SKM-1 (cell line): ENCODE data around the gene SYCP2L.
"Not testable (repeated sequence)": the region's sequence is repeated elsewhere in the genome, so short reads cannot be mapped to it uniquely, and the experiment has no call there.

Source experiments
- DNase-seq: peaks from one replicate; lab custom pipeline; 2025; ENCODE audit not compliant: unreplicated experiment; lab: John Stamatoyannopoulos, UW

Gene SYCP2L

DNA sequence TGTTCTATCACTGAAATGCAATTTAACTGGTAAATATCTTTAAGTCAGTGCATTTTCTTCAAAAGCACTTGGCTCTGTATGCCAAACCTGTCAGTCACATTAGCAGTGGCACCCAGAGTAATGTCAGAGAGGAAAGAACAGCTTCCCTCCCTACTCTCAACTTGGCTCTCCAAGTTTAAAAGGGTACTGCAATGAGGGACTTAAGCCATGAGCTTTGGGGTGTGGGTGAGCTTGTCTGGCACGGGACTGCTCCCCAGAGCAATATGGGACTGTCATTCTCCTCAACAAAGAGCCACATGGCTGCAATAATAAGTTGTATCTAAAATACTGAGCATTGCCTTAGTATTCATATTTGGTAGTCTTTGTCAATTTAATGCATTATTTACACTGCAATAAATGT, 9.0 kb upstream of the SYCP2L start:
- DNase-seq, result no peak

DNA sequence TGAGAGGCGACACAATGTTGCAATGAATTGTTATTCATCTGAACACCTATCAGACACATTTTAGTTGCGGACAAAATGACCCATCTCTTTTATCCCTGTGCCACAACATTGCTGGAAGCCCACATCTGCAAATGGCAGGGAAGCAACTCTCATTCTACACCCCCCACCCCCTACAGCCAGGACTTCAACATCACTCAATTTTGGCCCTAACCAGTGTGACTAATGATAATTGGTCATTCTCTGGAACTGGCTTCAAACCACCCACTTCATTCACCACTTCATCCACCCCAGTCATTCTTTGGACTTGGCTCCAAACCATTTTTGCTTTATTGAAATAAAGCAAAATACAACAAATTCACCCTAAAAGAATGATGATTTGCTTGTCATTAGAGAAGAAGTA, 6.5 kb upstream of the SYCP2L start:
- no peak for DNase-seq

DNA sequence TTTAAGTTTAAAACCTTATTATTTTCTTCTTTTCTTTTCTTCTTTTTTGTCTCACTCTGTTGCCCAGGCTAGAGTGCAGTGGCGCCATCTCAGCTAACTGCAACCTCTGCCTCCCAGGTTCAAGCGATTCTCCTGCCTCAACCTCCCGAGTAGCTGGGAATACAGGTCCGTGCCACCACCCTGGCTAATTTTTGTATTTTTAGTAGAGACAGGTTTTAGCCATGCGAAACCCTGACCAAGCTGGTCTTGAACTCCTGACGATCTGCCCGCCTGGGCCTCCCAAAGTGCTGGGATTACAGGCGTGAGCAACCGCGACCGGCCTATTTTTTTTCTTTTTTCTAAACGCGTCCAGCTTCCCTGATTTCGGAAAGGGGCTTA, 4.6 kb upstream of the SYCP2L start:
- not testable (repeated sequence) for DNase-seq

DNA sequence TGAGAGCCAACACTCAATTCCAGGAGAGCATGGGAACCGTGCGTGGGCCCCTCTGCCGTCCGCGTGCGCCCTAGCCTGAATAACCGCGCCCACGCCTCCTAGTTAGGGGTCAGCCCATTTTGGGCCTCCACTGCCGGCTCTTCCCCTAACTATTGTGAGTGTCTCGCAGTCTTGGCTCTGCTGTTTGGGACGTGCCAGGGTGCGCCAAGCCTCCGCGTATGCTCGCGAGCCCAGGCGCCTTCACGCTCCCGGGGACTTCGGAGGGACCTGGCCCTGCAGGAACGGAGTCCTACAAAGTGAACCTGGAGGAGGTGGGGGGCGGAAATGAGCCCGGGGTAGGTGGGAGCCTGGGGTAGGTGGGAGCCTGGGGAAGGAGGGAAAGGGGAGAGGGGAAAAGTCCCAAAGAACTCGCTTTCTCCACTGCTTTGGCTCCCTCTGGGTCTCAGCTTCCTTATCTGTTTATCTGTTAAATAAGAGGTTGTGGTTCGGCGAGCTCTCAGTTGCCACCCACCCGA, 4.1 kb upstream of the SYCP2L start:
- DNase-seq, result no peak

DNA sequence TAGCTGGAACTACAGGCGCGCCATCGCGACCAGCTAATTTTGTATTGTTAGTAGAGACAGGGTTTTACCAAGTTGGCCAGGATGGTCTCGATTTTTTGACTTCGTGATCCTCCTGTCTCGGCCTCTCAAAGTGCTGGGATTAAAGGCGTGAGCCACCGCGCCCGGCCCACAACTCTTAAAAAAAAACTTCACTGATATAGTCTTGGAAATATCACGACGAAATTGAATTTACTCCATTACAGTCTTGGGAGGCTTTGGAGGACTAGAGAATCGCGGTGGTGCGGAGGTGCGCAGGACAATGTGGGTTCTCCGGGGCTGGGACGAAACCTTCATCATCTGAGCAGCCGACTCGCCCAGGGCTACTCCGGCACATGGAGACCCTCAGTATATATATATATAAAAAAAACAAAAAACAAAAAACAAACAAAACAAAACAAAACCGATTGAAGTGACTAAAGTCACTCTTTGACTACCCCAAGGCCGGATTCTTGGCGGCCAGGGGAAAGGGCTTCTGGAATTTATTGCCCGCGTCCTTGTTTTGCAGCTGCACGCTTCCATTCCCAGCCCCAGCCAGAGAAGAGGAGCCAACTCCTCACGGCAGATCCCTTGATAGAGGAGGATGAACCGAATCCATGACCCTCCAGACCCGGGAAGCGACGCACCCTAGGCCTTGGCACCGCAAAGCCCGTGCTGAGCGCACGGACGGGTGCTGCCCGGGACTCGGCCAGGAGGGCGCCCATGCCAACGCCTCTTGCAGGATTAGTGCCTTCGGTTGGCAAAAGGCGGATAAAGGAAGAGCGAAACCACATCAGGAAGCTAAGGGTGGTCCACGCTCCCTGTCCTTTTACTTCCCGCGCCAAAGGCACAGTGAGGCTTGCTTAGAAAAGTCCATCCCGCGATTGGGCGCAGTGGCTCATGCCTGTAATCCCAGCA, 3.3 kb upstream of the SYCP2L start:
- DNase-seq, result no peak

DNA sequence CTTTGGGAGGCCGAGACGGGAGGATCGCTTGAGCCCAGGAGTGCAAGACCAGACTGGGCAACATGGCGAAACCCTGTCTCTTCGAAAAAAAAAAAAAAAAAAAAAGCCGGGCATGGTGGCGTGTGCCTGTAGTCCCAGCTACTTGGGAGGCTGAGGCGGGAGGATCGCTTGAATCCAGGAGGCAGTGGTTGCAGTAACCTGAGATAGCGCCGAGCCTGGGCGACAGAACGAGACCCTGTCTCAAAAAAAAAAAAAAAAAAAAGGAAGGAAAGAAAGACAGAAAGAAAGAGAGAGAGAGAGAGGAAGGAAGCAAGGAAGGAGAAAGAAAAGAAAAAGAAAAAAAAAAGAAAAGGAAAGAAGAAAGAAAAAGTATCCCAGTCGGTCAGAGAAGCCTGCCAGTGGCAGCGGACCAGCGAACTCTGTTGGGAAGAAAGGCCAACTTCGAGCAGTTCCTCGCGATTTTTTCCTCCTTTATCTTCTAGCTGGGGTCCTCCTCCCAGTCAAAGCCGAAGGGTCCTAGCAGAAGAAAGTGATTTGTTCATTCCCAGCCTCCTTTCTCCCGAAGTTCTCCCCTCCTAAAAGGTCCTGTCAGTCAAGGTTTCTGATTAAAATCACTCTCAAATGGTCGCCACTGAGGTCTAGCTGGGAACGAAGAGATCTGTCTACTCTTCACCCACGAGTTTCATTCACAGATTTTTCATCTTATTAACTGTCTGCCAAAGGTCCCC, 2.4 kb upstream of the SYCP2L start:
- DNase-seq, result no peak

DNA sequence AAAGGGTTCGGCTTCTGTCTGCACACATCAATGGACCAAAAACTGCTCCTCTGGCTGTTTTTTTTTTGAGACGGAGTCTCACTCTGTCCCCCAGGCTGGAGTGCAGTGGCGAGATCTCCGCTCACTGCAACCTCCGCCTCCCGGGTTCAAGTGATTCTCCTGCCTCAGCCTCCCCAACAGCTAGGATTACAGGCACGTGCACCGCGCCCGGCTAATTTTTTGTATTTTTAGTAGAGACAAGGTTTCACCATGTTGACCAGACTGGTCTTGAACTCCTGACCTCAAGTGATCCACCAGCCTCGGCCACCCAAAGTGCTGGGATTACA, 524 bp upstream of the SYCP2L start:
- not testable (repeated sequence) for DNase-seq

DNA sequence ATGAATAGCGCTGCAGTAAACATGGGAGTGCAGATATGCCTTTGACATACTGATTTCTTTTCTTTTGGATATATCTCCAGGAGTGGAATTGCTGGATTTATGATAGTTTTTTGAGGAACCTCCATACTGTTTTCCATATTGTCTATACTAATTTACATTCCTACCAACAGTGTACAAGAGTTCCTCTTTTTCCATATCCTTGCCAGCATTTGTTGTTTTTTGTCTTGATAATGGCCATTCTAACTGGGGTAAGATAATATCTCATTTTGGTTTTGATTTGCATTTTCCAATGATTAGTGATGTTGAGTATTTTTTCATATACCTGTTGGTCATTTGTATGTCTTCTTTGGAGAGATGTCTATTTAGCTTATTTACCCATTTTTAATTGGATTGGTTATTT, 3.3 kb downstream of the SYCP2L start:
- no peak for DNase-seq

DNA sequence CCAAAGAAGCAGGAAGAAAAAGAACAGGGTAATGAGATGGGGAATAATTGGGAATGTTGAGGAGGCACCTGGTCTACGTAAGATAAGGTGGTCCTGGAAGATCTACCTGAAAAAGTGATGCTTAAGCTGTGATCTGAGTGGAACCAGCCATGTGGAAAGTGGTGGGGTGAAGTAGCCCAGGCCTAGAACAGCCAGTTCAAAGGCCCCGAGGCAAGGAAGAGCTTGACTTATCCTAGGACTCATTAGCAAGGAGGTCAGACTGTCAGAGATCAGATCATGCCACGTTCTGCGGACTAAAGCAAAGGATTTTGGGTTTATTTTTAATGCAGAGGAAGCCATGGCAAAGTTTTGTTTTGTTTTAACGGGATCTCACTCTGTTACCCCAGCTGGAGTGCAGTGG, 5.1 kb downstream of the SYCP2L start:
- no peak for DNase-seq

DNA sequence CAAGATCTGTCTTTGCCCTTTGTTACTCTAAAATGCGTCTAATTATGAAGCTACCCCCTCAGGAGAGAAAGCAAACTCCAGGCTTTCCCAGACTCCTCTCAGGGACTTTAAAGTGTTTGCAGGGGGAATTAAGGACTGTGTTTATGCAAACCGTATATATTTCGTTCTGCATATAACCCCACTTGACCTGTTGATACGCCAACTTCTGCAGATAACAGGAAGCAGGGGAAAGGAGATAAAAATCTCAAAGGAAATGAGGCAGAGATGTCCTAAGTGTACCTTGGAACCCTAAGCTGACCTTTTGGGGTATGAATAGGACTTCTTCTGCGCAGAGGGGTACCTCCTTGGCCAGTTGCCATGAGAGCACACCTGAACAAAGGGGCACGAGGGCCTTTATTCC, 8.1 kb downstream of the SYCP2L start:
- no peak for DNase-seq

DNA sequence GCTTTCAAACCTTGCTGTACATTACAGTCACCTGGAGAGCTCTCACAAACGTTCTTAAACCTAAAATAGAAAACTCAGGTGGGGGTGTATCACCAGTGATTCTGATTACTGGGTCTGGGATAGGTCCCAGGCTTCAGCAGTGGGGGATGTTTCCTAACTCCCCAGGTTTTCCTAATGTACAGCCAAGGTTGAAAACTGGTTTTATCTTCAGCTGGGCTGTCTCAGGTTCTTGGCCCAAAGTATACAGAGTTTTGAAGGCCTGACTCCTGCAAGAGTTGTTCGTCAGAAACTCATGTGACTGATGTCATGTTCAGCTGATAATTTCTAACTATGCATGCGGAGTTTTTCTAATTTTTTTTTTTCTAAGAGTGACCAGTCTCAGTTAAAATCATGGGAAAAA, 9.8 kb downstream of the SYCP2L start:
- no peak for DNase-seq

DNA sequence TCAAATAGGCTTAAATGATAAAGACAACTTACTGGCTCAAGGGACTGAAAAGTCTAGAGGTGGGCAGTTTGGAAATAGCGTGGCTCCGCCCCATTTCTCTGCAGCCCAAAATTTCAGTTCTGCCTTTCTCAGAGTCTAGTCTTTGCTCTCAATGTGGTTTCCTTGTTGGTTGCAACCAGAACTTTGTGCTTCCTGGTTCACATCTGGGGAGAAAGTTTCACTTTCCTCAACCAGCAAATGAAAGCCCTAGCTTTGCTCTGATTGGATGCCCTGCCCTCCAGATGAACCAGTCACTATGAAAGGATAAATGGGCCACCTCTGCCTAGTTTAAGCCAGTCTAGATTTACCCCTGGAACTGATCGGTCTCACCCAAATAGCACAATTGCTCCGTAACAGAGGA, 14.9 kb downstream of the SYCP2L start:
- peak; percentile 91 for DNase-seq

DNA sequence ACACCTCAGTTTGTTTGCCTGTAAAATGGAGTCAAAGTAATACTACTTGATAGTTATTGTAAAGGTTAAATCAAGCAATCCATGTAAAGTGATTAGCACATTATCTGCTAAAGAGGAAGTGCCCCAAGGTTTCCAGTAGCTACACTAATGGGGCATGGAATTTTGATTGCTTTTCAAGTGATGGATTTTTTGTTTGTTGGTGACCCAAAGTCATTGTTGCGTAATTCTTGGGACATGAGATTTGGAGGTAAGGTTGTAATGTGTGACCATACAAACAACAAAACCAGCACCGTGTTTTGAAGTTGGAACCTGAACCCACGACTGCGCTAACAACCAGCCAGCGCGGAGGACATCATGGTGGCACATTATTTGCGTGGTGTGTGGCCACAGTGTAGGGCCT, 17.2 kb downstream of the SYCP2L start:
- no peak for DNase-seq

DNA sequence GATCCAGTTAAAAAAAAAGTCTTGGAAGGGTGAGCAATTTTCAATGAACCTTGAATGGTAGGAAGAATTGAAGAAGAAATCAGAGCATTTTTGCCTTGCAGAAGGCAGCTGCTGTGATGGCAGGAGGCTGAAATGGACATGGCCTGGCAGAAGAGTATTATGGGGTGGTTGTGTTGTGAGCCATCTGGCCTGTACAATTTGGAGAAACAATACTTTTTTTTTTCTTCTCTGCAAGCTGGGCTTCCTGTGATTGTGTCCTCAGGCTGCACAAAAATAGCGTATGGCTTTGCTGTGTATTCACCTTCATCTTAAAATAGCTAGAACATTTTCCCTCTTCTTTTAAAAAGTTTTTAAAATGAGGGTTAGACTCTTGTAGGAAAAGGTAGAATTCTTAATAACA, 21.4 kb downstream of the SYCP2L start:
- no peak for DNase-seq

DNA sequence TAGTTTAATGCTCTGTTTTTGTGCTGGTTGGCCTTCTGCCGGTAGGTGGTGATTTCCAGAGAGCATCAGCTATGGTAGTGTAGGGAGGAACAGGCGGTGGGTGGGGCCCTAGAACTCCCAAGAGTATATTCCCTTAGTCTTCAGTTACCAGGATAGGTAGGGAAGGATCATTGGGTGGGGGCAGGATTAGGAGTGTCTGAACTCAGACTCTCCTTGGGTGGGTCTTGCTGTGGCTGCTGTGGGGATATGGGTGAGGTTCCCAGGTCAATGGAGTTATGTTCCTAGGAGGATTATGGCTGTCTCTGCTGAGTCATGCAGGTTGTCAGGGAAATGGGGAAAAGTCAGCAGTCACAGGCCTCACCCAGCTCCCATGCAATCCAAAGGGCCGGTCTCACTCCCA, 32.7 kb downstream of the SYCP2L start:
- DNase-seq, result not testable (repeated sequence)

DNA sequence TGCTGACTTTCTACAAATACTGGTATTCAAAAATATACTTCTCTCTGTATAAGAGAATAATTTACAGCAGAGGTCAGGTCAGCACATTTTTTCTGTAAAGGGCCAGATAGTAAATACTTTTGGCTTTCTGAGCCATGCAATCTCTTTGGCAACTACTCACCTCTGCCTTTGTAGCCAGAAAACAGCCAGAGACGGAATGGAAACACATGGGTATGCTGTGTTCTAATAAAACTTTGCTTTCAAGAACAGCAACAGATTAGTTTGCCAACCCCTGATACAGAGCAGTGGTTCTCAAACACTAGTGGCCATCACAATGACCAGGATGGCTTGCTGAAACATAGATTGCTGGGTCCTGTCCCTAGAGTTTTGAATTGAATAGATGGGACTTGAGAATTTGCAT, 46.3 kb downstream of the SYCP2L start:
- no peak for DNase-seq

DNA sequence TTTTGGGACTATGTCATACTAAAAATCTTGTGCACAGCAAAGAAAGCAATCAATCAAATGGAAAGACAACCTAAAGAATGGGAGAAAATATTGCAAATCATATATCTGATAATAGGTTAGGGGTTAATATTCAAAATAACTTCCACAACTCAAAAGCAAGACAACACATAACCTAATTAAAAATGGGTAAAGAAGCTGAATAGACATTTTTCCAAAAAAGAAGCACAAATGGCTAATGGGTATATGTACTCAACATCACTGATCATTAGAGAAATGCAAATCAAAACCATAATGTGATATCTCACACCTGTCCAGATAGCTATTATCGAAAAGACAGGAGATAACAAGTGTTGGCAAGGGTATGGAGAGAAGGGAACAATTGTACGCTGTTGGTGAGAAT, 53.0 kb downstream of the SYCP2L start:
- DNase-seq, result no peak

DNA sequence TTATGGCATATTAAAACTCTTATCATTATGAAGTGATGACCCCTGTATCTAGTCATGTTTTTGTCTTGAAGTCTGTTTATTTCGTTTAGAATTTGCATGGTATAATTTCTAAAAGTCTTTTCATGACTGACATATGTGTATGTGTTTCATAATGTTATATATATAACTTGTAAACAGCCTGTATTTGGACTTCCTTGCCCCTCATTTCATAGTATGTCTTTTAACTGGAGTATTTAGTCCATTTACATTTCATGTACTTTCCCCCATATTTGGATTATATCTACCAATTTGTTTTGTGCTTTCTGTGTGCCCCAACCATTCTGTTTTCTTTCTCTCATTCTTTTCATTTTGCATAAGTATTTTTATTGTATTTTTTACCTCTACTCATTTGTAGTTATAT, 59.0 kb downstream of the SYCP2L start:
- no peak for DNase-seq

DNA sequence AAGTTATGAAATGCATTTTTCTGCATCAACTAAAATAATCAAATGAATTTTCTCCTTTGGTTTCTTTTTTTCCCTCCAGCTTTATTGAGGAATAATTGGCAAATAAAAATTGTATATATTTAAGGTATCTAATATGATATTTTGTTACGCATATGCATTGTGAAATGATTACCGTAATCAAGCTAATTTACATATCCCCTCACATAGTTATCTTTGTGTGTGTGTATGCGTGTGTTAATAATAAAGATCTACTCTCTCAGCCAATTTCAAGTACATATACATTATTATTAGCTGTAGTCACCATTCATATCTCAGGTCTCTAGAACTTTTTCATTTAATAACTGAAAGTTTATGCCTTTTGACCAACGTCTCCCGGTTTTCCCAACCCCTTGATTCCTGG, 61.1 kb downstream of the SYCP2L start:
- no peak for DNase-seq

DNA sequence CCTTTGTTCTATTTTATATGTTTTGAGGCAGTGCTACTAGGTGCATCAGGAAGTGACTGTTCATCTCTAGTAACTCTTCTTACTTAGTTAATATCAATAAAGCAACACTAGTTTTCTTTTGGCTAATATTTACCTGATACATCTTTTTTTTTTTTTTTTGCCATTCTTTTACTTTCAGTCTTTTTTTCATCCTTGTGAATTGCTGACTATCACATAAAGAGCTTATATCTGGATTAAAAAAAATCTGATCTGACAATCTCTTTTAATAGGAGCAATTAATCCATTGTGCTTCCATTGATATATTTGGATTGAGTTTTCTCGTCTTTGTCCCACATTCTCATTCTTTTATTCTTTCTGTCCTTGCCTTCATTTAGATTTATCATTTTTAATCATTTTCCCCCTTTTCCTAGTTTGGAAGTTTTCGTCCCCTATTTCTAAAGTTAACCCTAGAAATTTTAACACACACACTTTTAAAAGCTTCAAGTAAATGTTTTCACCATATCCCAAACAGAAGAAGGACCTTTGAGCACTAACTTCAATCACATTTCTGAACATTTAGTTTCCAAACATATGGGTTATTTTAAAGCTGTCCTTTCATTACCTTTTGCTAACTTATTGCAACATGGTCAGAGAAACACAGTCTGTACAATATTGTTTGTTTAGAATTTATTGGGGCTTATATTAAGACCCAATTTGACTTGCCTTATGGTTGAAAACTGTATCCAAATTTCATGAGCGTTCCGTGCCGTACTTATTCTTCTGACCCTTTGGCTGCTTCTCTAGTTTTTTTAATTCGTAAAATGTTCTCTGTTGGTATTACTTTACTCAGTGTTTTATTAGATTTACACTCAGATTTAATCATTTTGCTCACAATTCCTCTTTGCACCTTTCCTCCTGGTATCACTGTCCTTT, 63.0 kb downstream of the SYCP2L start:
- DNase-seq, result no peak

DNA sequence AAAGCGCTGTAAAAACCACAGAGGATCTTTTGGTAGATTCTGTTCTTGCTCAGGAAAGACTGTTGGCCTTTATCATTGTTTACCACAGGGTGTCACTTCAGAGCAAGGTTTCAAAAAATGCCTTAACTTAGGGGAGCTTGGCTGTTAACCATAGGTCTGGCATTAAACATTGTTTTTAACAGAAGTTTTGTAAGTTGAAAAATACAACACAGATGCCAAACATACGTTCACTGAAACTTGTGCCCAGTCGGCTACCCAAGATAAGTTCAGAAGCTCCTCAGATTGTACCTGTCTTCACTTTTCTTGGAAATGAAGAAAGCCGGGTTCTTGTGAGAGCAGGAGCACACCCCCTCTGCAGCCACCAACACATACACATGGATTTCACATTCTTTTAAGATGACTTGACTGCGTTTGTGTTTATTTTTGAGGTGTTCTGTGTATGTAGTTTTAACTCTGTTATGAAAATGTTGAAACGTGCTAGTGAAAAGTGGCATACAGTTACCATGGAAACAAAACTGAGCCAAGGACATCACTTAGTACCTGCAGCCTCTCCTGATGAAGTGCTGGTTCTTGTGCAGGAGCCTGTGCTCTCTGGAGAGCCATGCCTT, 64.9 kb downstream of the SYCP2L start:
- no peak for DNase-seq
